Astrocyte of the spinal cord (primary cell): ENCODE measurements around the gene RXFP4.

ENCODE experiments used
- DNase-seq: peaks from one replicate; pipeline ENCODE4 v3.0.0; 2011; ENCODE audit warnings: low read depth, low spot score
- H3K4me3 ChIP-seq: 2 replicates; pipeline ENCODE4 v1.5.1; 2011; ENCODE audit warnings: low read depth, mild to moderate bottlenecking, low read length, moderate library complexity
- CTCF ChIP-seq: IDR thresholded peaks from 2 replicates; pipeline ENCODE4 v1.5.1; 2012; ENCODE audit warnings: low read depth, mild to moderate bottlenecking, low read length, inconsistent platforms
- in situ Hi-C: cut with HindIII; loops from 2 replicates; pipeline ENCODE4 v1.10.0; 2017; ENCODE audit warnings: low sequenced_read_pairs

Gene RXFP4

DNA sequence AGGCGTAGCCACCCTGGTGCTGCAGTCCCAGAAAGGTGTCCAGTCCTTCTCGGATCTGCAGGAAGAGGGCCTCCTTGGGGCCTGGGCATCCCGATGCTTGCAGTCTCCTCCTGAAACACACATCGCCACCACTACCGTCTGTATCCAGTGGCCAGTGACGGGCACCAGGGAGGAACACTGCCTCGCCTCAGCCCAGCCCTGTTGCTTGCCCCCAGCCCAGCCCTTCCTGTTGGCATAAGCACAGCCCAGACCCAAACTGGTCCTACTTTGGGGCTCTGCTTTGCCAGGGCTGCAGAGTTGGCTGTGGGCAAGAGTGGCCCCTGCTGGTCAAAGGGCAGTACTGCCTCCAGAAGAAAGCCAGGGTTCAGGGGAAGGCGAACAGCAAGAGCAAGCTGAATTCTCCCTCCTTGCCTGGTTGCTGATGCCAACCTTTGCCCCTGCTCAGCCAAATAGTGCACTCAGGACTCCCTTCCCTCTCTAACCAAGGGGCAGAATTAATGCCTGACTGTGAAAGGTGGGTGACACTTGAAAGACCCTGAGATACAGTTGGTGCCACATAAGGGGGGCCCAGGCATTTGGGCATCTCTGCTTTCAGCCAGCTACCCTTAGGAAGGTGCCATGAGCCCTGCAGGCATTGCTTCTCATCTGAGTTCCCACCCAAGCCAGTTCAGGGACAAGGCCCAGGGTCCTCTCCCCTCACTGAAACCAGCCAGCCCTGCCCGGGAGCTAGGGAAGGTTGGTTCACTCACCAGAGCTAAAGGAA, 48.0 kb downstream of the RXFP4 start:
- DNase-seq = peak; percentile 62
- no peak overlapping the region for H3K4me3 ChIP-seq
- peak; percentile 99 for TF ChIP-seq CTCF
- in situ Hi-C loops = no loop called here

DNA sequence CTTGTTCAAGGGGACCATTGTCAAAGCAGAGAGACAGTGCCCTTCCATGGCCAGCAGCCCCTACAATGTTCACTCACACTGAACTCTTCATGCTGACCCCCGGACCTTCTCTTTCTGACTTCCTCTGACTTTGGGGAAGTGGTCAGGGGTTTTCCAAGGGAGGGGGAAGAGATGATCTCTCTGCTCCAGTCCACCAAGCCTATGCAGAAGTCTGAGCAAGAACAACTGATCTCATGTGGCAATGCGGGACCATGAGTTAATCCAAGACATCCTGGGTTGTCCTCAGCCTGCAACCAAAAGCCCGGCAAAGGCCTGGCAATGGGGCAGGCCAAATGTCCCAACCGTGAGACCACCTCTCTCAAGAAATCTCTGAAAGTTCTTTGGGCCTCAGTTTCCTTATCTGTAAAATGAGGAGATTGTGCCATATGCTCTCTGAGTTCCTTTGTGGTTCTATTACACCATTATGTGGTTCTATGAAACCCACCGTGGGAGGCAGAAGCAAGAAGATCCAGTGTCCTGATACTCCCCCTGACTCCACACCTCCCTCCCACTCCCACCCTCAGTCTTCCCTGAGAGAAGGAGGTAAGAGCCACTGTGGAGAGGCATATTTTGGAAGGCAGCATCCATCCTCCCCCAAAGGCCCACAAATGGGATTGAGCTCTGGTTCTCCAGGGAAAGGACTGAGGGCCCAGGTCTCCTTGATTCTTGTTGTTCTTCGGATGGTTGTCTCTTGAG, 48.7 kb downstream of the RXFP4 start:
- H3K4me3 ChIP-seq = no peak overlapping the region
- no peak for DNase-seq
- in situ Hi-C loops = no loop called here

More for the DNA sequence above, 48.7 kb downstream of the RXFP4 start:
- TF ChIP-seq CTCF = no peak
